GM20000 (cell line): Measurements from ENCODE around the gene ZMYM5.
"Not testable (repeated sequence)": the region's sequence is repeated elsewhere in the genome, so short reads cannot be mapped to it uniquely, and the experiment has no call there.

Experiments
- DNase-seq: peaks from one replicate; pipeline ENCODE4 v3.0.0; 2012; ENCODE audit warnings: low spot score
- TF ChIP-seq, protein P1 (sequence below): IDR thresholded peaks from 2 replicates; pipeline ENCODE4 v1.5.1; 2012; ENCODE audit warnings: mild to moderate bottlenecking, control low read depth; ENCODE audit errors: extremely low read depth, missing control alignments

ZMYM5 gene

DNA sequence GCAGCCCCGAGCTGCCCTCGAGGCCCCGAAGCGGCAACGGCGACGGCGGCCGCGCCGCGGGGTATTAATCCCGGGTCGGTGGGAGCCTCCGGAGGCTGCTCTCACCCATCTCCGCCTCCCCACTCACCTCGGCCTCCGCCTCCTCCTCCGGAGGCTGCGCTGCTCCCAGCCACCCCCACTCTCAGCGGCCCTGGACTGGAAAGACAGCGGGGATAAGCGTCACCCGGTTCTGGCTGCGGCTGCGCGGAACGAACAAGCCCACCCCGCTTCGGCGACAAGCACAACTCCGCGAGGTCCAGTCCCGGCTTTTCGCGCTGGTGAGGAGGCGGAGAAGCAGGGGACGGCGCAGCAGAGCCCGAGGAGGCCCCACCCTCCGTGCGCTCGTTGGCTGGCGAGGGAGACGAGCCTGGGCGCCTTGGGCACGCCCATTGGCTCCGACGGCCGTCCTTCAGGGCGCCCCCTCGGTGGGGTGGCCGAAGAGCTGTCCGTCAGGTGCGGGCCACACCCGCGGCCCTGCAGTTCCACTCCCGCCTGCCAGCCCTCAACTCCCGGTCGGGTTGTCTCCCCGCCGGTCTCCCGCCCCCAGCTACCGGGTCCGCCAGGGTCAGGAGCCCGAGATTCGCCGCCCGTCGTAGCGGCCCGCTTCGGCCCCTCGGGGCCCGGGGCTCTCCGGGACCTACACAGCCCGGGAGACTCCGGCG is at the start of gene ZMYM5:
Gene ZMYM5, minus strand, starts transcription at position 327 of the 701 bp plus-strand sequence. CDS start 11,469 bp downstream, outside the sequence.
- TF ChIP-seq, protein P1, sequence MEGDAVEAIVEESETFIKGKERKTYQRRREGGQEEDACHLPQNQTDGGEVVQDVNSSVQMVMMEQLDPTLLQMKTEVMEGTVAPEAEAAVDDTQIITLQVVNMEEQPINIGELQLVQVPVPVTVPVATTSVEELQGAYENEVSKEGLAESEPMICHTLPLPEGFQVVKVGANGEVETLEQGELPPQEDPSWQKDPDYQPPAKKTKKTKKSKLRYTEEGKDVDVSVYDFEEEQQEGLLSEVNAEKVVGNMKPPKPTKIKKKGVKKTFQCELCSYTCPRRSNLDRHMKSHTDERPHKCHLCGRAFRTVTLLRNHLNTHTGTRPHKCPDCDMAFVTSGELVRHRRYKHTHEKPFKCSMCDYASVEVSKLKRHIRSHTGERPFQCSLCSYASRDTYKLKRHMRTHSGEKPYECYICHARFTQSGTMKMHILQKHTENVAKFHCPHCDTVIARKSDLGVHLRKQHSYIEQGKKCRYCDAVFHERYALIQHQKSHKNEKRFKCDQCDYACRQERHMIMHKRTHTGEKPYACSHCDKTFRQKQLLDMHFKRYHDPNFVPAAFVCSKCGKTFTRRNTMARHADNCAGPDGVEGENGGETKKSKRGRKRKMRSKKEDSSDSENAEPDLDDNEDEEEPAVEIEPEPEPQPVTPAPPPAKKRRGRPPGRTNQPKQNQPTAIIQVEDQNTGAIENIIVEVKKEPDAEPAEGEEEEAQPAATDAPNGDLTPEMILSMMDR: no peak
- DNase-seq: peak; percentile 99

DNA sequence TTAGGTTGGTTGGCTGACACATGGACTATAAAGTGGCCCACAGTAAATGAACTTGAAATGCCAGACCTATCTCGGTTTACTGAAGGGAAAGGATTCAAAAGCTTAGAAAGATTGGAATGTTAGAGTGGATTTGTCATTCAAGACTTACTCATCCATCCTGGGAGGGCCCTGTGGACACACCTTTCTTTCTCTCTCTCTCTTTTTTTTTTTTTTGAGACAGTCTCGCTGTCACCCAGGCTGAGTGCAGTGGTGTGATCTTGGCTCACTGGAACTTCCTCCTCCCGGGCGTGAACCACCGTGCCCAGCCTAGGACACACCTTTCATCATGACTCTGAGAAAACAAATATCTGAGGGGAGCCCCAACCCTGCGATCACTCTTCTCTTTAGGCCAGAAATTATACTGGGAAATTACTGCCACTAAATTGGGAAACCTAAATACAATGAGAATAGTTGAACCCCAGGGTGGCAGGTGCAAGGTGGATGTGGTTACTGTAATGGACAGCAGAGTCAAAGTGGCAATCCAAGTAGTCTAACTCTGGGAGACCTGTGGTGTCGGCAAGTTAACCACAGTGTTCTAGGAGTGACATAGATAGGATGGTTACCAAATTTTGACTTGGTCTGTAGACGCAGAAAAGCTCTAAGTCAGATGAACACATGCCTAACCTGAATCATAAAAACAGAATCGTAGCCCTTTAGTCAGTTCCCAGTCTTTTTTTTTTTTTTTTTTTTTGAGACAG is 47.1 kb upstream of the ZMYM5 start:
- no peak for DNase-seq
- TF ChIP-seq, protein P1: no peak

DNA sequence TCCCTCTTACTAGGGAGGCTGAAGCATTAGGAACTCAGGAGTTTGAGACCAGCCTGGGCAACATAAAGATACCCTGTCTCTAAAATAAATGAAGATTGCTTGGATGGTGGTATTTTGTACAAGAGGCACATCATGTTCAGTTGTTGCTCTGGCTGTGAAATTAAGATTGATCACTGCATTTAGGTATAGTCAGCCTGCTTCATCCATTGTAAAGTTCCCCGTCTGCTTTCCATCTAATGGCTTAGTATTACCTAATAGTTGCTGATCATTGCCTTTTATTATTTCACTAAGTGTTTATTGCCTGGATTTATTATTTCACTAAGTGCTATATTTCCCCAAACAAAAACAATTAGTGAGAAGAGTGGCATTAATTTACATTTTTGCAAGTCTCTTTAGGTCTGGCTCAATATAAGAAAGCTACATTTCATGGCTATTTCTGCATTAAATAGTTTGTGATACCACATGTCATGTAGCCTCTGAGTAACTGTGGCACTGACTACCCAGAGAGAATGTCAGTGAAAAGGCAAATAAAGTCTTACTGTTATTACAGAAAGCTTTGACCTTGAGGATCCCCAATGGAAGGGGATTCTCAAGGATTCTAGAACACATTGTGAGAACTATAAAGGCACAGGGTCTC is 45.0 kb upstream of the ZMYM5 start:
- DNase-seq: no peak
- TF ChIP-seq, protein P1: no peak

DNA sequence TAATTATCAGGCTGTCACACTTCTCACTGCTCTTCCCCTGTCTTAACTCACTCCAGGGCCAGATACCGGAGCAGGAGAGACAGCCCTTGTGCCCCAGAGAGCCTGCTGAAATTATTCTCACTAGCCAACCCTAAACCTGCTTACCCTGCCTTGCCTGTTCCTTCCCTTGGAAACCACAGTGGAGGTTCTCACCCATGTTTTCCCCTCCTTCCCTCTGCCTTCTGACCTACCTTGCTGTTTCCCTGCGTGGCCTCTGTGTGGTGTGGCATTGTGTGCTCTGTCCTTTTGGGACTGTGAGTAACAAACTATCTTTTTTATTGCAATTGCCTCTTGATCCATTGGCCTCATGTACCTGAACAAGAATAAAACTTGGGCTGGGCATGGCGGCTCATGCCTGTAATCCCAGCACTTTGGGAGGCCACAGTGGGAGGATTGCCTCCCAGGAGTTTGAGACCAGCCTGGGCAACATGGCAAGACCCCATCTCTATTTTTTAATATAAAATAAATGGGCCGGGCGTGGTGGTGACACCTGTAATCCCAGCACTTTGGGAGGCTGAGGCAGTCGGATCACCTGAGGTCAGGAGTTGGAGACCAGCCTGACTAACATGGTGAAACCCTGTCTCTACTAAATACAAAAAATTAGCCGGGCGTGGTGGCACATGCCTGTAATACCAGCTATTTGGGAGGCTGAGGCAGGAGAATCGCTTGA is 42.2 kb upstream of the ZMYM5 start:
- DNase-seq: not testable (repeated sequence)

DNA sequence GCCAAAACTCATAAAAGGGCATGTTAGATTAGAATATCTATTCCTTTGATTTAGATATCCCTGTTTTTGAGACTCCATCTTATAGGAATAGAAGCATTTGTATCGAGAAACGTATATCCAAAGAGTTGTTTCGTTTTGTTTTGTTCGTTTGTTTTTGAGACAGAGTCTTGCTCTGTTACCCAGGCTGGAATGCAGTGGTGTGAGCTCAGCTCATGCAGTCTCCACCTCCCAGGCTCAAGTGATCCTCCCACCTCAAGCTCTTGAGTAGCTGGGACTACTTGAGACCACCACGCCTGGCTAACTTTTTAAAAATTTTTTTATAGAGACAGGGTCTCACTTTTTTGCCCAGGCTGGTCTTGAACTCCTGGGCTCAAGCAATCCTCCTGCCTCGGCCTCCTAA is 26.6 kb upstream of the ZMYM5 start:
- no peak for DNase-seq

DNA sequence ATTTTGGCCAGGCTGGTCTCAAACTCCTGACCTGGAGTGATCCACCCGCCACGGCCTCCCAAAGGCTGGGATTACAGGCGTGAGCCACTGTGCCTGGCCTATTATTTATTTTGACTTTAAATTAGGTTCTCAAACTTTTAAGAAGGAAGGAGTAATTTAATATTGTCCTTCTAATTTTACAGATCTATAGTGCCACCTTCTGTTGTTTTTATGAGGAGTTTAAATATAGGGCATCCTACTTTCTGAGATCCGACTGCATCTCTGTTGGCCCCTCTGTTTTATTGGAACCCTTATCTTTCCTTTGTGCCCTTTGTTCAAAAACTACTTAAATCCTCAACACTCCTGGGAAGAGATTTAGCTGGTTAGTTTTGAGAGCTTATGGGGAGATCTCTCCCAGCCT is 25.4 kb upstream of the ZMYM5 start:
- TF ChIP-seq, protein P1: no peak
- DNase-seq: no peak

More for the DNA sequence above, 26.6 kb upstream of the ZMYM5 start:
- TF ChIP-seq, protein P1: no peak

DNA sequence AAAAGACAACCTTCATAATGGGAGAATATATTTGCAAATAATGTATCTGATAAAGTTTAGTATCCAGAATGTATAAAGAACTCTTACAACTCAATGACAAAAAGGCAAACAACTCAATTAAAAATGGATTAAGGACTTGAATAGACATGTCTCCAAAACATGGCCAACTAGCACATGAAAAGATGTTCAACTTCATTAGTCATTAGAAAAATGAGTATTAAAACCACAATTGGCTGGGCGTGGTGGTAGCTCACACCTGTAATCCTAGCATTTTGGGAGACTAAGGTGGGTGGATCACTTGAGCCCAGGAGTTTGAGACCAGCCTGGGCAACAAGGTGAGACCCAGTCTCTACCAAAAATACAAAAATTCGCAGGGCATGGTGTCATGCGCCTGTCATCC is 18.8 kb upstream of the ZMYM5 start:
- no peak for DNase-seq
- TF ChIP-seq, protein P1: no peak
